GM18508 (cell line): ENCODE results near the gene DIO3.
"Not testable (repeated sequence)": the region's sequence is repeated elsewhere in the genome, so short reads cannot be mapped to it uniquely, and the experiment has no call there.

Experiments
- ATAC-seq: cut with Tn5 transposase; IDR thresholded peaks from one replicate; pipeline ENCODE4 v1.9.1; 2021; ENCODE audit warnings: moderate number of reproducible peaks; ENCODE audit not compliant: insufficient read depth, unreplicated experiment

DIO3 gene

DNA sequence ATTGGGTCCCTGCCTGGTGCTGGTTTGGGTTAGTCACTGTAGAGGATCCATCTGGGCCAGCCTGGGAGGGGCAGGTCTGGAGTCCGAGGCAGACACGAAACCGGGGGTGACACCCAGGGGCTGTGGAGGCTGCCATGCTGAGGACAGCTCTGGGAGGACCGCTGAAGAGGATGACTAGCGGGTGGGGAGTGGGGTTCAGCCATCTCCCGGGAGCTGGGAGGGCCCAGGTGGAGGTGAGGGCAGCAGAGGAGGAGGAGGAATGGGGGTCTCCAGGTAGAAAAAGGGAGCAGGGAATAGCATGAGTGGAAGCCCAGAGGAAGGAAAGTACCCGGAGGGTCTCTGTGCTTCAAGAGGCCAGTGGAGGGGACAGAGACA, 4.0 kb upstream of the DIO3 start:
- ATAC-seq: no peak

DNA sequence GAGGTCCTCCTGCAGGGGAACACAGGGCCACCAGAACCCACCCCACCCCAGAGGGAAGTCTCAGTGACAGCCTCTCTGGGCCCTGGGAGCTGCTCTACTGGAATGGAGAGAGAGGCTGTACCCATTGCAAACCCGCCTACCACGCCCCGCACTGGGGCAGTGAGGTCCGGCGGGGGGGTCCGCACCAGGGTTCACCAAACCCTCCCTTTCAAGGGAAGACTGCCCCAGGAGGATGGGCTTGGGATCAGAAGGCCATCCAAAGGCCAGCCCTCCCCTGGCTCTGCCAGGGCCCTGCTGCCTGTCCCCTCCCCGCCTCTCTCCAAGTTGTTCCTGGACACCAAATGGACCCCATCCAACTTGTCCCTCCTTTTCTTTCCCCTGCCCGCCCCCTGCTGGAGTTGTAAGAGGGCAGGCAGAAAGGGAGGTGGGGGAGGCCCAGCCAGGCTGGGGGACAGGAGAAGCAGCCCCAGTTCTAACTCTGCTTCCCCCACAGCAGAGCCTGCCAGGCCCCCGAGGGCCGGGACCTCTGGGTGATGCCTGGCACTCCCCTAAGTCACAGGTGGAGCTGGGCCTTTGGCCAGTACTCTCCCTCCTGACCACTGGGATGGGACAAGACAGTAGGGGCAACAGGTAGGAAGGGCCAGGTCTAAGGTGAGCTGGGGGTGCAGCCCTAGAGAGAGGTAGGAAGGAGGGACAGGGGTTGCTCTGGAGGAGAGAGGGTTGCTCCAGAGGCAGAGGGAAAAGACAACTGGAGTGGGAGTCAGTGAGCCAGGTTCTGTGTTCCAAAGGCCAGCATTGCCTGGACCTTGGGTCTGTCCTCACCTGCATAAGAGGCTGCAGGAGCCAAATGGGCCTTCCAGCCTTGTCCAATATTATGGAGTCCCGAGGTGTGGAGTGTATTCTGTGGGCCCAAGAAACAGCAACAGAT, 3.2 kb upstream of the DIO3 start:
- ATAC-seq: no peak

DNA sequence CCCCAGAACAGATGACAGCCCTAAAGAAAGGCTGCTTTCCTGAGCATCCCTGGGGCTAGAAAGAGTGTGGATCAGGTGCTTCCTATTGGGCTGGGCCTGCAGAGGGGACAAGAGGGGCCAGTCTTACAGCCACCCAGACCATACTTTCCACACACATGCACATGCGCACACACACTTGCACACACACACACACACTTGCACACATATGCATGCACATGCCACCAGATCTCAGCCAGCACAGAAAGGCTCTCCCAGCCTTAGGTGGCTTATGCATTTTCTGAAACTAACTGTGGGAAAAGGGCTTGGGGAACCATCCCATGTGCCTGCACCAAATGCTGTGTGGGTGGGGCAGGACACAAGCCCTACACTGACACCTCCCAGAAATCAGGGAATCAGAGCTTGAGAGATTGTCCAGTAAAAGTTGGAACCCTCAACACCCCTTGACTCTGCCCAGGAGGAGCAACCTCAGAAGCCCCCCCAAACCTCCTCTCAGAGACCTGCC, 2.5 kb upstream of the DIO3 start:
- ATAC-seq: no peak

DNA sequence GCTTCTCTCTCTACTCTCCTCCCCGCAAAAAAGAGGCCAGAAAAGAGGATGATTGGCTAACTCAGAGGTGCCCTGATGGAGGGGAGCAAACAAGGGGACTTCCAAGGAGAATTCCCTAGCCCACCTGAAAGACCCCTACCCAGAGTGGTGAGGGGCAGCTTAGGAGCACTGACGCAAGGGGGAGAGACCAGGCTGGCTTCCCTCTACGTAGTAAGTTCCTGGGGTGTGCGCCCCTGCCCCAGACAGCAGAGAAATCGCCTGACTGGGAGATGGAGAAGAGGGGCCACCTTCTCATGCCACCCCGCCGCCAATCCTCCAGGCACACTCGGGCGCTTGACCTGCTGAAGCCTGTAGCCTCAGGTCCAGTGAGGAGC, 2.1 kb upstream of the DIO3 start:
- ATAC-seq: no peak

DNA sequence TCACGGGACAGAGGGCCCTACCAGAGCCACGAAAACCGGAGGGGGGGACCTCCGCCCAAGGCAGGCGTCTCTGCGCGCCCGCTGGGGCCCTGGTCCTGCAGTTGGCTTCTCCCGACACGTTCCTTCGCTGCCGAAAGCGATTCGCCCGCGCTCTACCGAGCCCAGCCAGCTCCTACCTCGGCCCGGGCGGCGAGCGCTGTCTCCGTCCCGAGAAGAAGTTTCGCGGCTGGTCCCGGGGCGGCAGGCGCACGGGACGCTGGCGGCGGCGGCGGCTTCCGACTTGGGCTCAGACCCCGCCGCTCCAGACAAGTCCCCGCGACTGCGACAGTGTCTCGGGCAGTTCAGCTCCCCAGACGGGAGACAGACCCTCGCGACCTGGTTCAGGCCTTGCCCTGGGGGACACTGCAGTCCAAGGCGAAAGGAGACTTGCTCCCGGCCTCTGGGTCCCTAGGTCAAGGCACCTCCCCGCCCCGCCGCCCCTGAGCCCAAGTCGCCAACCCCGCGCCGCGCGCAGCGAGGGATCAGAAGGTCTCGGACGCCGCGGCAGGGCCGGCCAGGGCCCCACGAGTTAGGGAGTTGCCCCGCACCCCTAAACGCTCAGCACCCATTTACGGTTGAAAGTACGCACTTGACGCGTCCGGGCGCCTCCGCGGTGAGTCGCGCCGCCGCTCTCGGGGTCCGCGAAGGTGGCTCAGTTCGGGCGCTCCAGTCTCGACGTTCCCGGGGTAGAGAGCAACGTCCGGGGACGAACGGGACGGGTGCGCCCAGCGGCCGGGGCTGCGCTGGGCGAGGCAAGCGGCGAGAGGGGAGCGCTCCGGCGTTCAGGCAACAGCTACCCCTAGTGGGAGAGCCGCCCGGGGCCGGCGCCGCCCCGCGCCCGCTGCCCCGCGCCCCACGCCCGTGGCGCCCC, 1.4 kb upstream of the DIO3 start:
- no peak for ATAC-seq

DNA sequence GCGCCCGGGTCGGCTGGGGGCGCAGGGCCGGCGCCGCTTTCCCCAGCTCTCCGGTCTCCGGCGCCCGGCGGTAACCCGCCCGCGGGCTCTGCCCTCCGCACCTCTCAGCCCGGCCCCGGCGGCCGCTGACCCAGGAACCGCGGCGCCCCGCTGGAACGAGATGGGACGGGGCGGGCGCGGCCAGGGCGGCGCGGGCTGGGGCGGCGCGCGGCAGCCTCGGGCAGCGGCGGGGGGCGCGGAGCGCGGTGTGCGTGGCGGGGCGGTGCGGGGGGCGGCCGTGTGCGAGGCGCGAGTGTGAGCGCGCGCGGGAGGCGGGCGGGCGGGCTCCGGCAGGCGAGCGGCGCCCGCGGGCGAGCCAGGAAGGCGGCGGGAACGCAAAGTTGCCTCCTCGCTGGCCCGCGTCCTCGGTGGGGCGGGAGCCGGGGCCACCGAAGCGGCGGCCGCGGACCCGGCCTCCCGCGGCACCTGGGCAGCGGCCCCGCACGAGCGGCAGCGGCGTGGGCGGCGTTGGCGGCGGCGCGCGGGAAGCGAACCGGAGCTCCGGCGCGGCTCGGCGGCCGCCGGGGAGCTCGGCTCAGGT, 671 bp upstream of the DIO3 start:
- no peak for ATAC-seq

DNA sequence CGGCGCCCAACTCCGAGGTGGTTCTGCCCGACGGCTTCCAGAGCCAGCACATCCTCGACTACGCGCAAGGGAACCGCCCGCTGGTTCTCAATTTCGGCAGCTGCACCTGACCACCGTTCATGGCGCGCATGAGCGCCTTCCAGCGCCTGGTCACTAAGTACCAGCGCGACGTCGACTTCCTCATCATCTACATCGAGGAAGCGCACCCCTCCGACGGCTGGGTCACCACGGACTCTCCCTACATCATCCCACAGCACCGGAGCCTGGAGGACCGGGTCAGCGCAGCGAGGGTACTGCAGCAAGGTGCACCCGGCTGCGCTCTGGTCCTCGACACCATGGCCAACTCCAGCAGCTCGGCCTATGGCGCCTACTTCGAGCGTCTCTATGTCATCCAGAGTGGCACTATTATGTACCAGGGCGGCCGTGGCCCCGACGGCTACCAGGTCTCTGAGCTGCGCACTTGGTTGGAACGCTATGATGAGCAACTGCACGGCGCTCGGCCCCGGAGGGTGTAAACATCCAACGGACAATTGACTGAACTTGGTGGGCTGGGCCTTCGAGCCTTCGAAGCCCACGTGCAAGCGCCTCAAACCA, 699 bp downstream of the DIO3 start:
- no peak for ATAC-seq

DNA sequence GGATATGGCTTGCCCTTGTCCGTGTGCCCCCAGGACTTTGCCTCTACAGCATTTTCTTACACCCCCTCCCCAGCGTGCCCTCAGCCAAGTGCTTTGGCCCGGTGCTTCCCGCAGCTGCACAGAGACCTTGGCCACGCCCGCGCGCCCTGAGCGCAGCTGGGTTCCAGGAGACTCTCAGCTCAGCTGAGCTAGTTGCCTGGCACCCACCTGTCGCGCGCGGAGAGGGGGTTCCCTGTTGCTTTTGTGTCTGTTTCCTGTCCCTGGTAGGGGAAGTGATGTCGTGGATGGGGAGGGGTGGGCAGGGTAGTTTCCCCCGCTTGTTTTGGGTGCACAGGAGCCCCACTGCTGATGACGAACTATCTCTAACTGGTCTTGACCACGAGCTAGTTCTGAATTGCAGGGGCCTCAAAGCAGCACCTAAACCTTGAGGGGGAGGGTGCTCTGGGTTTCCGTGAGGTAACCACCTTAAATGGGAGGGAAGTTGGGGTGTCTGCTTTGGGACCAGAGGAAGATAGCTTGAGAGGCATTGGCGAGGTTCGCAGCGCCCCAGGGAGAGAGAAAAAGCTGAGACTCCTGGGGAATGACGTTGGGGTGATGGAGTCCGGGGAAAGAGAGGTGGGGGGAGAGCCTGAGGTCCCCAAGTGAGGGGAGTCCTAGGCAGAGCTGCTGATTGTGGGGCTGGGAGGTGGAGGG, 1.5 kb downstream of the DIO3 start:
- no peak for ATAC-seq

DNA sequence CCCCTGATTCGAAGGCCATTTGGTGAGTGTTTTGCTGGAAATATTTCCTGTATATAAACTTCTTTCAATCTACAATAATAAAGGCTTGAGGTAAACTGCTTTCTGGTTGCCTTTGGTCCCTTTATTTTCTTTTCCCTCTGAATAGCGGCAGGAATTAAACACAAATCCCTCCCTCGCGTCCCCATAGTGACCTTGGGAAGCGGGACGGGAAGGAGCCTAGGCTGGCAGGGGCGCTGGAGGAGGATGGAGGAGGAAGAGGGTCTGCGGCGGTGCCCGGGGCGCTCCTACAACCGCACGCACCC, 2.0 kb downstream of the DIO3 start:
- no peak for ATAC-seq

DNA sequence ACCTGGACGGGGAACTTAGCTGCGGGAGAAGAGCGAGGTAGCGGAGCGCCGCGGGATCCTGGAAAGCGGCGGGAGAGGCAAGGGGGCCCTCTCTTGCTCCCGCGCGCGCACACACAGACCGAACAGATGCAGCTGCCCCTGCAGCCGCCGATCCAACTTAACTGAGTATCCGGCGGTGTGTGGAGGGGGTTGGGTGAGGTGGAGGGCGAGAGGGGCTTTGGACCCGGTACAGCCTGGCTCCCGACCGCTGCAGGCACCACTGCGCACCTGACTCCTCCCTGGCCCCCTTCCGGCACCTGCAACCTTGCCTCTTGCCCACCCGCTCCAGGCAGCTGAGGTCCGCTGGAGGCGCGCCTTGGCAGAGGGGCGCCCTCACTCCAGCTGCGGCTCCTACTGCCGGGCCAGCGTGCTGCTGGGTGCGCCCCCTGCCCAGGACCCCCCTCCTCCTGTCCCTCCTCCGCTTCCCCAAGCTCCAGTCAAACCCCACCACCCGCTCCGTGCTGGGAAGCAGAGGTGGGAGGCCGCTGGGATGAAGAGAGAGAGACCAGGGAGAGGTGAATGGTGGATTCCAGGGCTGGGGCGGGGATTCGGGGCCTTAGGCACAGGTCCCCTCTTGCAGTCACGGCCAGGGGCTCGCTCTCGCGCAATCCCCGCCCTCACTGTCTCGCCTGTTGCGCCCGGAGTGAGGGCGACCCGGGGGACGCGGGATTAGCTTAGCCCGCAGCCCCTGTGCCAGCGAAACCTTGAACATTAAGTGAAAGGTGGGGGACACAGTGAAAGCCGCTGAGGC, 2.6 kb downstream of the DIO3 start:
- ATAC-seq: no peak

DNA sequence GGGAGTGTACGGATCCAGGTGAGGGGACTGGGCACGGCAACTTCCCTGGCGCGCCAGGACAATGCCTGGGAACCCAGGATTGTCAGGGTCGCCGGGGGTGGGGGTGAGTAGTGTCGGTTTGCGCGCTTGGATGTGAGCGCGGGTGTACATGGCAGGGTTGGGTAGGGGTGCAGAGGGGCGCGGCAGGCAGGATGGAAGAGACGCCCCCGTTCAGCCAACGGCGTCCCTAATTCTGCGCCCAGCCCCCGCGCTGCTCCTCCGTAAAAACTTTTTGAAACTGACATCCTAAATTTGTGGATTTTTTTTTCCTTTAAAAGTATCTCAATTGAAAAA, 3.1 kb downstream of the DIO3 start:
- ATAC-seq: no peak

DNA sequence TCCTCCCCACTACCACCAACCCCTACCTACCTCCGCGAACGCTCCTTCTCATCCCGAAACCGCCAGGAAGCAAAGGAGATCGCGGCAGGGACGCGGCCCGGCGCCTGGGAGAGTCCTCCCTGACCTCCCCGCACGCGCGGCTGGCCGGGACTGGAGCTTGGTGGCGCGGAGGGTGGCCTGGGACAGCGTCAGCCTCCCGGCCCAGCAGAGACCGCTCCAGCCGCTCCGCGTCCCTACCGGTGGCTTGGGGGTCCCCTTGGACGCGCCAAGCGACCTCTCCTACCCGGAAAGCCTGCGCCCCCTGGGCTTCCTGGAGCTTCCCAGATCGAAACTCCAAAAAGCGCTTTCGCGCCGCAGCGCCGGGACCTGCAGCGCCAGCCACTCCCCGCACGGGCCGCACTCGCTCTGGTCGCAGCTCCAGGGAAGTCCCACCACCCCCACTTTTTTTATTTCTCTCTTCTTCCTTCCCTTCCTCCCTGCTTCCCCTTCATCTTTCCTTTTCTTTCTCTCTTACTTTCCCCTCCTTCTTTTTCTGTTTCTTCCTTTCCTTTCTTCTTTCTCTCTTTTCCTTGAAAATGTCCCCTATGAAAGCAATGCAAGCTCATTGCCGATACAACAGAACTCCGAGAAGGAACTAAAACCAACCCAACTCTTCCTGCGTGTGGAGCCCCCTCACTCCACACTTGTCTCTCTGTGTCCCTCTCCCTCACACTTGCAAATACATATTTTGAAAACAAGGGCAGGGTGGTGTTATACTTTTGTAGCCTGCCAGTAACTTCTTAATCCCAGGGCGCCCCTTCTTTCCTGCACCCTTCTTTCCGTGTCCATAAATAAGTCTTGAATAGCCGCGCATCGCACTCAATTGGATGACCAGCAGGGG, 3.8 kb downstream of the DIO3 start:
- no peak for ATAC-seq

DNA sequence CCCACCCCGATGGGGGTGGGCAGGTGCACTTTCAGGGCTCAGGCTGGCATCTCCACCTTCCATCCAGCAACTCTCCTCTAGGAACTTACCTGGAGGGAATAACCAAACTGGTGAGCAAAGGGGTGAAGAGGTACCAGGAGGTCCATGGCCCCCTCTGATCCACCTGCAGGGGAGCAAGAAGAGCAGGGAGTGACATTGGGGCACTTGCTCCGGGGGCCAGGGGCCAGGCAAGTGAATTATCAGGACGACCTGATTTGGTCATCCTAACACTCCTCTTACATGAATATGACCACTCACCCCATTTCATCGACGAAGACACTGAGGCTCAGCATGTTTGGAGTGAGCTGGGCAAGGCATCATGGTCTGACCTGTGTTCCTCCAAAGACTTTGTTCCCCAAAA, 6.0 kb downstream of the DIO3 start:
- ATAC-seq: no peak

DNA sequence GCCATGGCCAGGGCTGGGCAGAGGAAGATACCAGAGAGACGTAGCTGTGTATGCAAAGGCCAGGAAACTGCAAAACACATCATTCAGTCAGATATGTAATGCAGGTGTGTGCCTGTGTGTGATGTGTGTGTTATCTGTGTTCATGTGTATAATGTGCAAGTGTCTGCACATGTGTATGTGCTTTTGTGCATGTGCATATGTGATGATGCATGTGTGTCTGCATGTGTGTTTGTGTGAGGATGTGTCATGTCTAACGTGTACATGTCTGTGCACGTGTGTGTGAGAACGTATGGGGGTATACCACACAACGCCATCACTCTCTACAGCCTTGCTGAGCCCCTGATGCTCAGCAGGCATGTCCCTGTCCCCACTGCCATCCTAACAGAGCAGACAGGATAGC, 9.7 kb downstream of the DIO3 start:
- no peak for ATAC-seq

DNA sequence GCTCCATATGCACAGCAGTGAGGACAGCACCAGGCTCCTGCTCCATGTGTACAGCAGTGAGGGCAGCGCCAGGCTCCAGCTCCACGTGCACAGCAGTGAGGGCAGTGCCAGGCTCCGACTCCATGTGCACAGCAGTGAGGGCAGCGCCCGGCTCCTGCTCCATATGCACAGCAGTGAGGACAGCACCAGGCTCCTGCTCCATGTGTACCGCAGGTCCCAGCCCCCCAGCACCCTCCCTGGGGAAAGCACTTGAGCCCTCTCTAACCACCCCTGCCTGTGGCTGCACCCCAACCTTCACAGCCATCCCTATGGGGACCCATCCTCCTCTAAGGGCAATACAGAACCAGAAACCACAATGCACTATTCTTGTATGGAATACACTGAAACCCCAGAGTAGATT, 11.2 kb downstream of the DIO3 start:
- ATAC-seq: not testable (repeated sequence)

DNA sequence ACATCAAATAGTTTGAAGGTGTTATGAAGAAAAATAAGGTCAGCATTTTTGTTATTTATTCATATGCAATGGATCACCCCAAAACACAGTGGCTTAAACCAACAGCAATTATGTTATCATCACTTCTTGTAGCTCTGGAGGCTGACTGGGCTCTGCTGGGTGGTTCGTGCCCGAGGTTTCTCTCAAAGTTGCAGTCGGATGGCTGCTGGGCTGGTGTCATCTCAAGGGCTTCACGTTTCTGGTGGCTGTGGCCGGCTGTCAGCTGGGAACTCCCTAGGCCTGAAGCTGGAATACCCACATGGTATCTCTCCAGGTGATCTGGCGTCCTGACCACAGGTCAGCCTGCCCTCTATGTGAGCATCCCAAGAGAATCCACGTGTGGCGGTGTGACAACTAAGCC, 12.0 kb downstream of the DIO3 start:
- no peak for ATAC-seq

DNA sequence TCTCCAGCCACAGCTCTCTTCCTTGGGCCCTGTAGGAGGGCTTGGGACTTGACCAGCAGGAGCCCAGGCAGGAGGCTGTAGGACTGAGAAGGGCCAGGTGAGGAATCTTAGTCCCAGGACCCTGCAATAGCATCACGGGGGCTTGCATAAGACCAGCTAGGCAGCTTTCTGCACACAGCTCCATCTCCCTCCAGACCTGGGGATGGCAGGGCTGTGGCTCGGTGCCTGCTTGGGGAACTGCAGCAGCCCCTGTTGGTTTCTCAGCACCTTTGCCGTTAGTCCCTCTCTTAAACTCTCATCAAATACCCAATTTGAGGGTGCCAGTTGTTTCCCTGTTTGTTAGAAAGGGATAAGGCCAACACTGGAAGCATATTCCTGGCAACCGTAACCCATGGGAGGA, 14.3 kb downstream of the DIO3 start:
- no peak for ATAC-seq

DNA sequence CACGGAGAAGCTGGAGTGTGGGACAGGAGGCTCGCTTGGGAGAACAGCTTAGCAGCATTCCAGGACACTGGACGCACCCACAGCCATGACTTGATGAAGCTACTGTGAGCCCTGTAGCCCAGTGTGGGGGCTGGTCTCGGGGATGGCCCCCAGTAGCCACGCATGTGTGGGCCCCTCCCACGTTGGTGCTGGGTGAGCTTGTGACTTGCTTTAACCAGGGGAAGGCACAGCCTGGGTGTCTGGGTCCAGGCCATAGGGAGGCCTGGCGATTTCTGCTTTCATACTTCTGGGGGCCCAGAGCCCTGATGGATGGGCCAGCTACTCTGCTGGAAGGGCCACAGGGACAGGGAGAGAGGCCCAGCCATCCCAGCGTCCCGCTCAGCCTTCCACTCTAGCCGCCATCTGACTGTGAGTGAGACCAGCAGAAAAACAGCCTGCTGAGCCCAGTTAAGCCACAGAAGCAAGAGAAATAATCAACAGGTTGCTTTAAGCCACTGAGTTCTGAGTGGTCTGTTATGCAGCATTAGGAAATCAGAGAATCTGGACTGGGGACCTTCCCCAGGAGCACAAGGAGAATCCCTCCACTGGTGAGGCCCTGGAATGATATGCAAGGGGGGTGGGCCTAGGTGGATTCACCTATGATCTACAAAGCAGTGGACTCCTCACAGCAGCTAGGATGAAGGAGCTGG, 16.1 kb downstream of the DIO3 start:
- ATAC-seq: no peak
